ENCODE data around the gene ABCB9. TPM values are rescaled to one million over a fixed set of nuclear protein-coding genes. Genes with fewer than 3 reads are reported as not detected.

Gene ABCB9
- total RNA-seq, 1 experiment from 2014 or later = 14.7 TPM

DNA sequence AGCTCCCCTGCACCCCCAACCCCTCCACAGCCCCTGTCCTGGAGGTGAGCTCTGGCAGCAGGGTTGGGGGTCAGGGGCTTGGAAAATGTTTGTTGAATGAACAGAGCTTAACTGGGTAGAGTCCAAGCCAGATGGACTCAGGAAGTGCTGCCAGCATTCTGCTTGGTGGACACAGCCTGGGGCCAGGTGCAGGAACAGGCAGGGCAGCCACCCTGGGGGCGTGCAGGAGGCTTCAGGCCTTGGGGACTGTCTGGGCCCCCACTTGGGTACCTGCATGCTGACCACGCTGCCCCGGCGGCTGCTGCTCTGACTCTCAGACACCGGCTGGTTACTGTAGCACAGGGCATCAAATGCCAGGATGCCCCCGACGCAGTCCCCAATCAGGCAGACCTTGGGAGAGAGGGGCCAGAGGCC is 29.9 kb upstream of the ABCB9 start:
- Histone ChIP-seq H3K27ac (ENCODE audit: low read depth, low read length) (no peak overlapping the region), H2AFZ (ENCODE audit: low read depth, low read length, poor library complexity, severe bottlenecking) (no peak overlapping the region), H3K9ac (ENCODE audit: low read length) (no peak overlapping the region), H3K9me3 (ENCODE audit: control insufficient read depth in 1 of 2, insufficient read depth in 1 of 2, low read depth in 1 of 2, low read length in 2 of 2) (no peaks in the 10 kb centered on the region), H4K20me1 (ENCODE audit: insufficient read depth) (no peaks in the 10 kb centered on the region), H3K27me3 (ENCODE audit: insufficient read depth, low read length) (no peaks in the 10 kb centered on the region), H3K36me3 (ENCODE audit: control insufficient read depth in 1 of 2, insufficient read depth in 2 of 2, low read length in 2 of 2) (no peaks in the 10 kb centered on the region), H3K4me2 (ENCODE audit: low read length) (no peak overlapping the region), H3K79me2 (ENCODE audit: insufficient read depth, low read length) (no peaks in the 10 kb centered on the region), H3K4me3 (replicated peaks in 1 of 2; ENCODE audit: low read depth in 1 of 2, low read length in 2 of 2) (no peak overlapping the region), H3K9me2 (ENCODE audit: insufficient read depth) (no peaks in the 10 kb centered on the region), H3K4me1 (ENCODE audit: control insufficient read depth in 1 of 2, insufficient read depth in 2 of 2, low read length in 2 of 2) (no peaks in the 10 kb centered on the region)
- ChIA-PET POLR2A (no interaction called here), RAD21 (ENCODE audit: low non-redundant PET in 1 of 2, low total read pairs in 2 of 2, uncharacterized antibody in 2 of 2, unreplicated experiment in 2 of 2) (no interaction called here), CTCF (no interaction called here)
- no peak for DNase-seq (ENCODE audit: low read depth, low spot score)
- intact Hi-C loops (cut with micrococcal nuclease) = no loop called here
- TF ChIP-seq, protein P1, sequence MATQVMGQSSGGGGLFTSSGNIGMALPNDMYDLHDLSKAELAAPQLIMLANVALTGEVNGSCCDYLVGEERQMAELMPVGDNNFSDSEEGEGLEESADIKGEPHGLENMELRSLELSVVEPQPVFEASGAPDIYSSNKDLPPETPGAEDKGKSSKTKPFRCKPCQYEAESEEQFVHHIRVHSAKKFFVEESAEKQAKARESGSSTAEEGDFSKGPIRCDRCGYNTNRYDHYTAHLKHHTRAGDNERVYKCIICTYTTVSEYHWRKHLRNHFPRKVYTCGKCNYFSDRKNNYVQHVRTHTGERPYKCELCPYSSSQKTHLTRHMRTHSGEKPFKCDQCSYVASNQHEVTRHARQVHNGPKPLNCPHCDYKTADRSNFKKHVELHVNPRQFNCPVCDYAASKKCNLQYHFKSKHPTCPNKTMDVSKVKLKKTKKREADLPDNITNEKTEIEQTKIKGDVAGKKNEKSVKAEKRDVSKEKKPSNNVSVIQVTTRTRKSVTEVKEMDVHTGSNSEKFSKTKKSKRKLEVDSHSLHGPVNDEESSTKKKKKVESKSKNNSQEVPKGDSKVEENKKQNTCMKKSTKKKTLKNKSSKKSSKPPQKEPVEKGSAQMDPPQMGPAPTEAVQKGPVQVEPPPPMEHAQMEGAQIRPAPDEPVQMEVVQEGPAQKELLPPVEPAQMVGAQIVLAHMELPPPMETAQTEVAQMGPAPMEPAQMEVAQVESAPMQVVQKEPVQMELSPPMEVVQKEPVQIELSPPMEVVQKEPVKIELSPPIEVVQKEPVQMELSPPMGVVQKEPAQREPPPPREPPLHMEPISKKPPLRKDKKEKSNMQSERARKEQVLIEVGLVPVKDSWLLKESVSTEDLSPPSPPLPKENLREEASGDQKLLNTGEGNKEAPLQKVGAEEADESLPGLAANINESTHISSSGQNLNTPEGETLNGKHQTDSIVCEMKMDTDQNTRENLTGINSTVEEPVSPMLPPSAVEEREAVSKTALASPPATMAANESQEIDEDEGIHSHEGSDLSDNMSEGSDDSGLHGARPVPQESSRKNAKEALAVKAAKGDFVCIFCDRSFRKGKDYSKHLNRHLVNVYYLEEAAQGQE (IDR thresholded peaks at IDR 0.05; ENCODE audit: low read depth) = no peak
- no peak for TF ChIP-seq CEBPB (IDR thresholded peaks at IDR 0.05; ENCODE audit: low read depth)
- TF ChIP-seq, protein P2, sequence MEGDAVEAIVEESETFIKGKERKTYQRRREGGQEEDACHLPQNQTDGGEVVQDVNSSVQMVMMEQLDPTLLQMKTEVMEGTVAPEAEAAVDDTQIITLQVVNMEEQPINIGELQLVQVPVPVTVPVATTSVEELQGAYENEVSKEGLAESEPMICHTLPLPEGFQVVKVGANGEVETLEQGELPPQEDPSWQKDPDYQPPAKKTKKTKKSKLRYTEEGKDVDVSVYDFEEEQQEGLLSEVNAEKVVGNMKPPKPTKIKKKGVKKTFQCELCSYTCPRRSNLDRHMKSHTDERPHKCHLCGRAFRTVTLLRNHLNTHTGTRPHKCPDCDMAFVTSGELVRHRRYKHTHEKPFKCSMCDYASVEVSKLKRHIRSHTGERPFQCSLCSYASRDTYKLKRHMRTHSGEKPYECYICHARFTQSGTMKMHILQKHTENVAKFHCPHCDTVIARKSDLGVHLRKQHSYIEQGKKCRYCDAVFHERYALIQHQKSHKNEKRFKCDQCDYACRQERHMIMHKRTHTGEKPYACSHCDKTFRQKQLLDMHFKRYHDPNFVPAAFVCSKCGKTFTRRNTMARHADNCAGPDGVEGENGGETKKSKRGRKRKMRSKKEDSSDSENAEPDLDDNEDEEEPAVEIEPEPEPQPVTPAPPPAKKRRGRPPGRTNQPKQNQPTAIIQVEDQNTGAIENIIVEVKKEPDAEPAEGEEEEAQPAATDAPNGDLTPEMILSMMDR (IDR thresholded peaks at IDR 0.05 in 2 of 3, conservative IDR thresholded peaks at IDR 0.05 in 1 of 3; ENCODE audit: borderline replicate concordance in 1 of 3, insufficient read depth in 1 of 3, low read depth in 2 of 3, low read length in 2 of 3) = no peak
- no peak for TF ChIP-seq FOSL1 (IDR thresholded peaks at IDR 0.05; ENCODE audit: low read depth)
- no peak for TF ChIP-seq CBX3 (IDR thresholded peaks at IDR 0.05; ENCODE audit: low read depth)
- TF ChIP-seq SRF (IDR thresholded peaks at IDR 0.05; ENCODE audit: low read depth) = no peak
- TF ChIP-seq, protein P3, sequence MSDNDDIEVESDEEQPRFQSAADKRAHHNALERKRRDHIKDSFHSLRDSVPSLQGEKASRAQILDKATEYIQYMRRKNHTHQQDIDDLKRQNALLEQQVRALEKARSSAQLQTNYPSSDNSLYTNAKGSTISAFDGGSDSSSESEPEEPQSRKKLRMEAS (IDR thresholded peaks at IDR 0.05) = no peak
- no TSS peak for BruUV-seq (replicated peaks)
- ATAC-seq = no peak

Measured in HCT116 (cell line).